IgD-negative memory B cell (primary cell): Measurements from ENCODE around the gene LBH. TPM values are rescaled to one million over a fixed set of nuclear protein-coding genes. Genes with fewer than 3 reads are reported as not detected.
"Not testable (repeated sequence)": the region's sequence is repeated elsewhere in the genome, so short reads cannot be mapped to it uniquely, and the experiment has no call there.

Source experiments
- H3K27ac Mint-ChIP-seq, 3 donors: one replicate each; pipeline ENCODE4 v1.8.0; 2020 to 2022; ENCODE audit warnings: mild to moderate bottlenecking in 3 of 3, mixed read lengths in 3 of 3, moderate library complexity in 1 of 3
- H3K27me3 Mint-ChIP-seq: one replicate; pipeline ENCODE4 v1.8.0; 2021; ENCODE audit warnings: mixed read lengths
- H3K36me3 Mint-ChIP-seq: one replicate; pipeline ENCODE4 v1.8.0; 2020; ENCODE audit warnings: mild to moderate bottlenecking, mixed read lengths
- H3K4me1 Mint-ChIP-seq, 3 donors: one replicate each; pipeline ENCODE4 v1.8.0; 2020 to 2022; ENCODE audit warnings: mixed read lengths in 3 of 3, mild to moderate bottlenecking in 1 of 3
- H3K4me3 Mint-ChIP-seq, 4 donors: one replicate each; pipeline ENCODE4 v1.8.0; 2020 to 2022; ENCODE audit warnings: mild to moderate bottlenecking in 4 of 4, mixed read lengths in 4 of 4, moderate library complexity in 3 of 4
- H3K9me3 Mint-ChIP-seq, 3 donors: one replicate each; pipeline ENCODE4 v1.8.0; 2020 to 2021; ENCODE audit warnings: mixed read lengths in 3 of 3, mild to moderate bottlenecking in 1 of 3
- polyA plus RNA-seq: library from polyadenylated mRNA; unstranded; fragments of 300-500 nt; fragmentation: Illumina TruSeq; gene quantifications from one replicate; pipeline ENCODE4 v1.2.3, GENCODE V29; 2021

The LBH gene
- polyA plus RNA-seq, 1 donor from 2014 or later = 163 TPM

DNA sequence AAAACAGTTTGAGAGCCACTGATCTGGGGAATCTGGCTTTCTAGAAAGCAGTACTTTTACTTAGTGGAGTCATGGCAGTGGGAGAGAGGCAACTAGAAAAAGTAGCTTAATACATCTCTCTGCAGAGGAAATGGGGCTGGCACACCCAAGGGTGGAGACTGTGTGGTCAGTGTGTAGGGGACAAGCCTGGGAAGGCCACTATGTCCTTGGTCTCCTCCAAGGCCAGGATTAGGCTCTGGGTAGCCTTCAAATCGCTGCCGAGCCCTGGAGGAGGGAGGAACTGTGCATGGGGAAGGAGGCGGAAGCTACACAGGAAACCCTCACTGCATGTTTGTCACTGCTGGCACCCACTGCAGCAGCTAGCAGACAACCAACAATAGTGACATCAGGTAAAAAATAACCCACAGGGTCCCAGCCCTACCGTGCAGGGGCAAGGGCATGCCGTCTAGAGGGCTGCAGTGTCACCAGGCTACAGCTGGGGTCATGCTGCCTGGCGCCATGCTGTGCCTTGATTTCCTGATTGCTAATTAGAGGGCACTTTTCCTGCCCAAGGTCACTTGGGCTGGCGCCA, 34.8 kb downstream of the LBH start:
- Mint-ChIP-seq H3K4me3 (peak overlapping the region; percentile 5 to 90 (median 53)), H3K27me3 (no peaks in the 10 kb centered on the region), H3K36me3 (peaks cover 4% of the 10 kb centered on the region), H3K4me1 (peaks cover 44 to 61% (median 53%) of the 10 kb centered on the region in 3 donors), H3K27ac (peak overlapping the region; percentile 43 to 97 (median 90)), H3K9me3 (peaks cover 0 to 6% (median 0%) of the 10 kb centered on the region in 3 donors)

- Mint-ChIP-seq H3K27me3 (no peaks in the 10 kb centered on the region), H3K9me3 (peaks cover 0 to 5% (median 0%) of the 10 kb centered on the region in 3 donors), H3K4me1 (peaks cover 49 to 65% (median 57%) of the 10 kb centered on the region in 3 donors), H3K36me3 (no peaks in the 10 kb centered on the region), H3K27ac (peak overlapping the region; percentile 43 to 97 (median 90)), H3K4me3 (peak overlapping the region in 3 of 4 donors; percentile 38 to 90 (median 79))
These were observed 35.4 kb downstream of the LBH start for GRCh38 chr2:30266705-30267104.

DNA sequence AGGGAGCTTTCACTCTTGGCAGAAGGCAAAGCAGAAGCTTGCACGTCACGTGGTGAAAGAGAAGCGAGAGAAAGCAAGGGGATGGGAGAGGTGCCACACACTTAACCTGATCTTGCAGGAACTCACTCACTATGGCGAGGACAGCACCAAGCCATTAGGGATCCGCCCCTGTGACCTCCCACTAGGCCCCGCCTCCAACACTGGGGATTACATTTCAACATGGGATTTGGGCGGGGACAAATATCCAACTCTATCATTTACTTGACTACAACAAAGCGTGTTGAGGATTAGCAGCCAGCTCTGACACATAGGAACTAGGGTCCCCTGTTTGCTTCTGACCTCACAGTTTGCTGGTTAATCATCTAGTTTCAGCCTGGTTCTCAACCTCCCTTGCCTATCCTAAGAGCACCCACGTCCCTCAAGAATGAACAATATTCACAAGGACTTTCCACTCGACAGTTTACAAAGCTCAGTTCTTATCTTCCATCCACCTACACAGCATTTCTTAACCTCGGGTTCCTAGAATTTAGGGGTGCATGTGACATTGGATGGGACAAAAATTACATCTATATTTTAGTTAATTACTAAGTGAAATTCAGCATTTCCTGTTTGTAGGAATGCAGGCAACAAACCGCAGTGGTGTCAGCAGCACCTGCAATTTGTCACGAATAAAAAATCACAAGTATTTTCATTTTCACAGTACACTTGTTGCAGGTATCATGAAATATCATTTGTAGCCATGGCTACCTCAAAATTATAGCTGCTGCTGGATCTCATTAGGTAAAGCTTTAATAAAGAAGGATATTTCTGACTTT, 36.0 kb downstream of the LBH start:
- Mint-ChIP-seq H3K9me3 (peaks cover 0 to 3% (median 0%) of the 10 kb centered on the region in 3 donors), H3K4me1 (peaks cover 53 to 67% (median 61%) of the 10 kb centered on the region in 3 donors), H3K36me3 (no peaks in the 10 kb centered on the region), H3K27ac (peak overlapping the region; percentile 43 to 90 (median 89)), H3K4me3 (peak overlapping the region in 3 of 4 donors; percentile 30 to 90 (median 38)), H3K27me3 (no peaks in the 10 kb centered on the region)

DNA sequence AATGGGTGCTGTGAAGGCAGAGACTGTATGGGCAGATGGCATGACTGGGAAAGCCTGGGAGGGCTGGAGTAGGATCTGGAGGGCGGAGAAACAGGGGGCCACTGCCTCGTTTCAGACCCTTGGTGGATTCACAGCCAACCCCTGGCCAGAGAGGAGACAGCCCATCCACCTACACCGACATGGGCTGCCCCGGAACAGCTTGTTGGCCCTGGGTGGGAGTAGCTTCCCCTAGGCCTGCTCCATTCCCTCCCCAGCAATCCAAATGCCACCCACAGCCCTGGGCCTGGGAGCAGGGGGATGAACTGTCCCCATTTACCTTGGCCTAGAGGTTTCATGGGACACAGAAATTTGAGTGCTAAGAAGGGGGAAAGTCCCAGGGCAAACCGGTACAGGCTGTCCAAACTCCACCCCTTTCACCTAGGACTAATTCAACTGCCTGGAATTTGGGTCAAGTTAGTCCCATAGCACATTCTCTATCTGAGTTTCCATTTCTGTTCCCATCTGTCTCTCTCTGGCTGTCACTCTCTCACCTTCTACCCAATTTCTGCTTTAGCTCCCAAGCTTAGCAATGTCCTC, 37.0 kb downstream of the LBH start:
- H3K4me1 Mint-ChIP-seq = peaks cover 62 to 76% (median 69%) of the 10 kb centered on the region in 3 donors
- no peaks in the 10 kb centered on the region for H3K27me3 Mint-ChIP-seq
- no peaks in the 10 kb centered on the region for H3K9me3 Mint-ChIP-seq
- peak overlapping the region in 1 of 3 donors; percentile 40 for H3K27ac Mint-ChIP-seq
- no peaks in the 10 kb centered on the region for H3K36me3 Mint-ChIP-seq
- H3K4me3 Mint-ChIP-seq = peak overlapping the region in 2 of 4 donors; percentile 30 to 34

DNA sequence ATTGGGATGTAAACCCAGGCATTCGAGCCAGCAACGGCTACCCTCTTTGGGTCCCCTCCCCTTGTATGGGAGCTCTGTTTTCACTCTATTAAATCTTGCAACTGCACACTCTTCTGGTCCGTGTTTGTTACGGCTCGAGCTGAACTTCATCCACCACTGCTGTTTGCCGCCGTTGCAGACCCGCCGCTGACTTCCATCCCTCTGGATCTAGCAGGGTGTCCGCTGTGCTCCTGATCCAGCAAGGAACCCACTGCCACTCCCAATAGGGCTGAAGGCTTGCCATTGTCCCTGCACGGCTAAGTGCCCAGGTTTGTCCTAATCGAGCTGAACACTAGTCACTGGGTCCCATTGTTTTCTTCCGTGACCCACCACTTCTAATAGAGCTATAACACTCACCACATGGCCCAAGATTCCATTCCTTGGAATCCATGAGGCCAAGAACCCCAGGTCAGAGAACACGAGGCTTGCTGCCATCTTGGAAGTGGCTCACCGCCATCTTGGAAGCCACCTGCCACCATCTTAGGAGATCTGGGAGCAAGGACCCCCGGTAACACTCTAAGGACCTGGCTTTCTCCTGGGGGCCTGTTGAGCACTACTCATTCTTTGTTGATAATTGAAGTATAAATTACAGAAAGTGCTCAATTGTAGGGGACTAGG, 37.9 kb downstream of the LBH start:
- not testable (repeated sequence) for H3K9me3 Mint-ChIP-seq, H3K36me3 Mint-ChIP-seq, H3K27me3 Mint-ChIP-seq
- H3K4me1 Mint-ChIP-seq = peaks cover 60 to 78% (median 71%) of the 10 kb centered on the region in 3 donors
- H3K4me3 Mint-ChIP-seq = peak overlapping the region in 1 of 4 donors; percentile 61
- H3K27ac Mint-ChIP-seq = peak overlapping the region in 1 of 3 donors; percentile 40

GRCh38 chr2:30269771-30270145, 38.4 kb downstream of the LBH start:
- Mint-ChIP-seq H3K27ac (no peak overlapping the region), H3K27me3 (no peaks in the 10 kb centered on the region), H3K36me3 (no peaks in the 10 kb centered on the region), H3K4me1 (peaks cover 55 to 76% (median 71%) of the 10 kb centered on the region in 3 donors), H3K4me3 (peak overlapping the region in 1 of 4 donors; percentile 47), H3K9me3 (no peaks in the 10 kb centered on the region)

DNA sequence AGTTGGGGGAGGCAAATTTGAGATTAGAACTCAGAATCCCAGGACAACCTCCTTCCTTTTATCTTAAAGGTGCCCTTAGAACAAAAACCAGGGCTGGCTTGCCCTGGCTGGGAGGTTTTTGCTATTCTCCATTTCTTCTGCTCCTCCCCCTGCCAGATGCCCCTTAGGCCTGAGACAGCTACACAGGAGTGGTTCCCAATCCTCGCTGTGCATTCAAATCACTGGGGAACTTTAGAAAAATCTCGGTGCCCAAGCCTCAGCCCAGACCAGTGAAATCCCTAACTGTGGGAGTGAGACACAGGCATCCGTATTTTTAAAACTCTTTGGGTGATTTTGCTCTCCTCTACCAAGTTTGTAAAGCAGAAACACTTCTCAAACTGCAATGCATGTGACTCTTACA, 38.8 kb downstream of the LBH start:
- Mint-ChIP-seq H3K4me3 (peak overlapping the region in 2 of 4 donors; percentile 19 to 65), H3K4me1 (peaks cover 53 to 72% (median 72%) of the 10 kb centered on the region in 3 donors), H3K9me3 (no peaks in the 10 kb centered on the region), H3K36me3 (no peaks in the 10 kb centered on the region), H3K27me3 (no peaks in the 10 kb centered on the region), H3K27ac (peak overlapping the region in 1 of 3 donors; percentile 31)

DNA sequence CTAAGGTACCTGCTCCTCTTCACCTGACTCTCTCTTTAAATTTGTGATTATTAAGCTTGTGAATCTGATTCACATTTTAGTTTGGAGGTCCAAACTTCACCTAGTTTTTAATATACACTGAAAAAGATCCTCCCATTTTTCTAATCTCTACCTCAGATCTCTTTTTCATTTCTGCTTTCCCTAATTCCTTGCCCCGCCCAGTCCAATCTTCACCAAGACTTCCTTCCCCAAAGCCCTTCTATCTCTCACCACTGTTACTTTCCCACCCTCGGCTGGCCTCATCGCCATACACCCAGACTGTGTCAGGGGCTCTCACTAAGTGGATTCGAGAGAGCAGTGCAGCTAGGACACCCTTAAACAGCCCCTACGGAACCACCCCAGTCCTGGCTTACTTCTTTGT, 40.0 kb downstream of the LBH start:
- peaks cover 52 to 68% (median 65%) of the 10 kb centered on the region in 3 donors for H3K4me1 Mint-ChIP-seq
- H3K27ac Mint-ChIP-seq = peak overlapping the region; percentile 11 to 64 (median 29)
- peak overlapping the region; percentile 10 to 56 (median 22) for H3K4me3 Mint-ChIP-seq
- no peaks in the 10 kb centered on the region for H3K27me3 Mint-ChIP-seq
- H3K9me3 Mint-ChIP-seq = no peaks in the 10 kb centered on the region
- no peaks in the 10 kb centered on the region for H3K36me3 Mint-ChIP-seq

- Mint-ChIP-seq H3K4me3 (peak overlapping the region in 1 of 4 donors; percentile 33), H3K9me3 (no peaks in the 10 kb centered on the region), H3K36me3 (no peaks in the 10 kb centered on the region), H3K4me1 (peaks cover 53 to 69% (median 67%) of the 10 kb centered on the region in 3 donors), H3K27me3 (no peaks in the 10 kb centered on the region), H3K27ac (peak overlapping the region in 1 of 3 donors; percentile 67)
These were observed 41.0 kb downstream of the LBH start for GRCh38 chr2:30272286-30272685.

- no peaks in the 10 kb centered on the region for H3K9me3 Mint-ChIP-seq
- H3K27ac Mint-ChIP-seq = peak overlapping the region in 1 of 3 donors; percentile 84
- no peak overlapping the region for H3K4me3 Mint-ChIP-seq
- H3K27me3 Mint-ChIP-seq = no peaks in the 10 kb centered on the region
- H3K4me1 Mint-ChIP-seq = peaks cover 48 to 71% (median 65%) of the 10 kb centered on the region in 3 donors
- no peaks in the 10 kb centered on the region for H3K36me3 Mint-ChIP-seq
These were observed 41.6 kb downstream of the LBH start for GRCh38 chr2:30272761-30273573.

- Mint-ChIP-seq H3K9me3 (no peaks in the 10 kb centered on the region), H3K4me3 (peak overlapping the region in 1 of 4 donors; percentile 42), H3K4me1 (peaks cover 49 to 74% (median 70%) of the 10 kb centered on the region in 3 donors), H3K27ac (peak overlapping the region in 1 of 3 donors; percentile 84), H3K27me3 (no peaks in the 10 kb centered on the region), H3K36me3 (no peaks in the 10 kb centered on the region)
These were observed 42.2 kb downstream of the LBH start for GRCh38 chr2:30273574-30273929.

DNA sequence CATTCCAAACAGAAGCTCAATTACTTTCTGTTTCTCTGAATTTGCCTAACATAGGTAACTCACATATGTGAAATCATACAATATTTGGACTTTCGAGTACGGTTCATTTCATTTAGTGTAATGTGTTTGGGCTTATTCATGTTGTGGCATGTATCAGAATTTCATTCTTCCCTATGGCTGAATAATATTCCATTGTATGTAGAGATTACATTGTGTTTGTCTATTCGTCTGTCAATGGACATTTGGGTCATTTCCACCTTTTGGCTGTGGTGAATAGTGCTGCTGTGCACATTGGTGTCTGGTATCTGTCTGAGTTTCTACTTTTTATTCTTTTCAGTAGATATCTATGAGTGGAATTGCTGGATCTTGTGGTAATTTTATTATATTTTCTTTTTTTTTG, 43.9 kb downstream of the LBH start:
- no peak overlapping the region for H3K27ac Mint-ChIP-seq

DNA sequence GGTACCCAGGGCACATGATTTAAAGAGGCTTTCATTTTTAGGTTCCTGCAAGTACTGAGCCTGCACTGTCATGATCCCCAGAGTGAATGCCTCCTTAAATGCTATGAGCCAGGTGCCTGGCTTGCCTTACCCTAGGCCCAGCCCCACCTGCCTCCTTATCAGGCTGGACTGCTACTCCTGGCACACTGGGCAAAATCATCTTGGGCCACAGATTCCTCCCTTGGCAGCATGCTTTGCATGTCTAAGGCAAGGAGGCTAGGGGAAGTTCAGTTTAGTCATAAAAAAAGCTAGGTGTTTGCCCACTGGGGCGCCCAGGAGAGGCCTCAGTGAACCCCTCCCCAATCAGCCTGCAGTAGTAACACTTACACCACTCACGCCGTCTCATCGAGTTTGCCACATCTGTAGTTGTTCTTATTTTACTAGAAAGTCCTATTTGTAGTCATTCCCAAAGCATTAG, 45.1 kb downstream of the LBH start:
- Mint-ChIP-seq H3K27me3 (peaks cover 2% of the 10 kb centered on the region), H3K9me3 (no peaks in the 10 kb centered on the region), H3K4me3 (peak overlapping the region in 3 of 4 donors; percentile 13 to 86 (median 45)), H3K36me3 (no peaks in the 10 kb centered on the region), H3K4me1 (peaks cover 56 to 77% (median 70%) of the 10 kb centered on the region in 3 donors), H3K27ac (peak overlapping the region in 2 of 3 donors; percentile 47 to 73)

More for the DNA sequence above, 43.9 kb downstream of the LBH start:
- Mint-ChIP-seq H3K4me3 (no peak overlapping the region), H3K9me3 (no peaks in the 10 kb centered on the region), H3K27me3 (no peaks in the 10 kb centered on the region), H3K36me3 (no peaks in the 10 kb centered on the region), H3K4me1 (peaks cover 52 to 75% (median 67%) of the 10 kb centered on the region in 3 donors)

GRCh38 chr2:30277582-30277981, 46.2 kb downstream of the LBH start:
- Mint-ChIP-seq H3K4me1 (peaks cover 55 to 79% (median 73%) of the 10 kb centered on the region in 3 donors), H3K4me3 (peak overlapping the region in 1 of 4 donors; percentile 19), H3K27ac (peak overlapping the region in 1 of 3 donors; percentile 83), H3K36me3 (no peaks in the 10 kb centered on the region), H3K9me3 (no peaks in the 10 kb centered on the region), H3K27me3 (peaks cover 2% of the 10 kb centered on the region)
